Right lobe of liver (tissue), 4 donors: ENCODE results near the gene MCF2L2.

Experiments
- POLR2A ChIP-seq: fragments of 450-650 bp; IDR thresholded peaks from one replicate; pipeline ENCODE4 v1.6.1; 2017; ENCODE audit warnings: antibody characterized with exemption, mild to moderate bottlenecking
- TF ChIP-seq, protein P1 (sequence below), 4 donors: fragments of 200-600 bp in 3 of 4; fragments of 450-650 bp in 1 of 4; IDR thresholded peaks; one replicate each; pipeline versions ENCODE4 v1.5.1 to v1.8.0; 2016 to 2022; ENCODE audit warnings: antibody characterized with exemption in 4 of 4, mild to moderate bottlenecking in 2 of 4
- donor health status: DM: no; HTN: no; CAD: no.
- donor health status: DM: no; HTN: no; CAD: no.
- donor health status: DM: no; HTN: yes; CAD: no.

DNA sequence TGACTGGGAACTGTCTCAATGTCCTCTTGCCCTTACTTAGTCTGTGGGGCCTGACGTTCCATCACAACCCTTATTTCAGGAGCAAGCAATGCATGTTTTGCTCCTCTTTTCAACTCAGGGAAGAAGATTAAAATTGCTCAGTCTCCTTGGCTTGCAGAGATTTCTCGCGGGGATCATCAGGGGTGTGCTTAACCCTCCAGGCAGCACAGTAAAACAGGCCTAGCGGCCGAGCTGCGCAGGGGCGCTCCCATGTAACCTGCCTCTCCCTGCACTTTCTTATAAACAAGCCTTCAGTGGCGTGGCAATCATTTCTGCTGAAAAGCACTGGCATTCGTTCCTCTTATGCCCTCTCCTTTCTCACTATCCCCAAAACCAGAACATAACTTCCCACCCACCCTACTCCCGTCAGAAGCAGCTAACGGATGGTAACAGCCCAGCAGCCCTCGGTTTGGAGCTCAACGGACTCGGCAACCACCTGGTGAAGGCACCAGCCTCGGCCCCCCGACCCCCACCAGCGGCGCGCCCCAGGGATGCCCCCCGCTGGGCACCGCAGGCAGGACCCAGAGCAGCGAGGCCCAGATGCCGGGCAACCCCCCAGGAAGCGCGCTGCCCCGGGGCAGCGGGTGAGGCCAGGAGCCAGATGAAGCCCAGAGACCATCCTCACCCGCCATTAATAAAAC, 1.1 kb downstream of the MCF2L2 start:
- TF ChIP-seq, protein P1, sequence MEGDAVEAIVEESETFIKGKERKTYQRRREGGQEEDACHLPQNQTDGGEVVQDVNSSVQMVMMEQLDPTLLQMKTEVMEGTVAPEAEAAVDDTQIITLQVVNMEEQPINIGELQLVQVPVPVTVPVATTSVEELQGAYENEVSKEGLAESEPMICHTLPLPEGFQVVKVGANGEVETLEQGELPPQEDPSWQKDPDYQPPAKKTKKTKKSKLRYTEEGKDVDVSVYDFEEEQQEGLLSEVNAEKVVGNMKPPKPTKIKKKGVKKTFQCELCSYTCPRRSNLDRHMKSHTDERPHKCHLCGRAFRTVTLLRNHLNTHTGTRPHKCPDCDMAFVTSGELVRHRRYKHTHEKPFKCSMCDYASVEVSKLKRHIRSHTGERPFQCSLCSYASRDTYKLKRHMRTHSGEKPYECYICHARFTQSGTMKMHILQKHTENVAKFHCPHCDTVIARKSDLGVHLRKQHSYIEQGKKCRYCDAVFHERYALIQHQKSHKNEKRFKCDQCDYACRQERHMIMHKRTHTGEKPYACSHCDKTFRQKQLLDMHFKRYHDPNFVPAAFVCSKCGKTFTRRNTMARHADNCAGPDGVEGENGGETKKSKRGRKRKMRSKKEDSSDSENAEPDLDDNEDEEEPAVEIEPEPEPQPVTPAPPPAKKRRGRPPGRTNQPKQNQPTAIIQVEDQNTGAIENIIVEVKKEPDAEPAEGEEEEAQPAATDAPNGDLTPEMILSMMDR (IDR thresholded peaks at IDR 0.05), result no peak
- TF ChIP-seq POLR2A, result no peak
